HG02678 (cell line): ENCODE data around the gene POR.
A peak's percentile ranks its signal among the peaks of the same experiment; 100 is the strongest.

Source experiments
- ATAC-seq: cut with Tn5 transposase; IDR thresholded peaks from one replicate; pipeline ENCODE4 v1.9.1; 2021; ENCODE audit warnings: mild to moderate bottlenecking, moderate library complexity; ENCODE audit not compliant: unreplicated experiment

The POR gene

GRCh38 chr7:75950111-75950681 is 35.2 kb downstream of the POR start:
- no peak for ATAC-seq

GRCh38 chr7:75951506-75951905 is 36.6 kb downstream of the POR start:
- ATAC-seq = no peak

- ATAC-seq = no peak
Measured at GRCh38 chr7:75953431-75953830, 38.5 kb downstream of the POR start.

- no peak for ATAC-seq
Measured at GRCh38 chr7:75953931-75954330, 39.0 kb downstream of the POR start.

GRCh38 chr7:75955331-75955955 is 40.5 kb downstream of the POR start:
- ATAC-seq = no peak

- no peak for ATAC-seq
Measured at GRCh38 chr7:75957021-75957736, 42.2 kb downstream of the POR start.

GRCh38 chr7:75958802-75959543 is 44.0 kb downstream of the POR start:
- ATAC-seq = no peak

- ATAC-seq = no peak
Measured at GRCh38 chr7:75960372-75960771, 45.4 kb downstream of the POR start.

- no peak for ATAC-seq
Measured at GRCh38 chr7:75961218-75961617, 46.3 kb downstream of the POR start.

- no peak for ATAC-seq
Measured at GRCh38 chr7:75962607-75963380, 47.8 kb downstream of the POR start.

GRCh38 chr7:75963381-75963995 is 48.5 kb downstream of the POR start:
- no peak for ATAC-seq

GRCh38 chr7:75965617-75966016 is 50.7 kb downstream of the POR start:
- no peak for ATAC-seq

- ATAC-seq = peak; percentile 34
Measured at GRCh38 chr7:75966190-75966961, 51.4 kb downstream of the POR start.

- ATAC-seq = no peak
Measured at GRCh38 chr7:75967055-75967454, 52.1 kb downstream of the POR start.

GRCh38 chr7:75967487-75967997 is 52.6 kb downstream of the POR start:
- no peak for ATAC-seq

GRCh38 chr7:75968012-75968411 is 53.1 kb downstream of the POR start:
- no peak for ATAC-seq

- ATAC-seq = no peak
Measured at GRCh38 chr7:75968561-75969001, 53.6 kb downstream of the POR start.

- ATAC-seq = no peak
Measured at GRCh38 chr7:75969182-75969581, 54.2 kb downstream of the POR start.

GRCh38 chr7:75969704-75970498 is 54.9 kb downstream of the POR start:
- no peak for ATAC-seq
